IMR-90 (cell line): ENCODE measurements around the gene C13orf46. TPM values are rescaled to one million over a fixed set of nuclear protein-coding genes. Genes with fewer than 3 reads are reported as not detected.

Experiments
- ATAC-seq: fragments of 200-7000 bp; cut with Tn5 transposase; 2 replicates; pipeline ENCODE4 v1.9.1; 2020; ENCODE audit warnings: low read depth, mild to moderate bottlenecking, moderate library complexity
- BruUV-seq: library from RNA; stranded (reverse); fragments of 400-500 nt; replicated peaks from 2 replicates; lab custom pipeline; 2021; lab: Mats Ljungman, UMichigan
- CTCF ChIA-PET: fragments of 300-600 bp; formaldehyde crosslinking; extraction: SDS; loops from one replicate; lab custom pipeline; 2021; ENCODE audit warnings: antibody characterized with exemption; lab: Yijun Ruan, JAX
- POLR2A ChIA-PET: fragments of 300-600 bp; sonication (Branson Sonifier 250); formaldehyde crosslinking; loops from one replicate; lab custom pipeline; 2022; ENCODE audit warnings: antibody characterized with exemption; ENCODE audit not compliant: unreplicated experiment; lab: Charles Lee
- DNase-seq: peaks from one replicate; pipeline ENCODE4 v3.0.0; 2013
- H2AFZ ChIP-seq: replicated peaks from 2 replicates; pipeline ENCODE3; 2013; ENCODE audit warnings: low read length, mild to moderate bottlenecking; ENCODE audit not compliant: poor library complexity
- H2AK5ac ChIP-seq: 2 replicates; pipeline ENCODE4 v1.6.1; 2013; ENCODE audit warnings: low read depth, low read length, inconsistent platforms
- H2AK9ac ChIP-seq: replicated peaks from 2 replicates; pipeline ENCODE3; 2013; ENCODE audit warnings: mild to moderate bottlenecking, low read depth, low read length, moderate library complexity; ENCODE audit not compliant: poor library complexity
- H2BK120ac ChIP-seq: 2 replicates; pipeline ENCODE4 v1.6.1; 2013; ENCODE audit warnings: low read depth, low read length, inconsistent platforms
- H2BK15ac ChIP-seq: 3 replicates; pipeline ENCODE4 v1.6.1; 2013; ENCODE audit warnings: low read depth, low read length, inconsistent platforms
- H2BK20ac ChIP-seq: 2 replicates; pipeline ENCODE4 v1.6.1; 2013; ENCODE audit warnings: low read depth, mild to moderate bottlenecking, inconsistent platforms, low read length, moderate library complexity
- H2BK5ac ChIP-seq: 2 replicates; pipeline ENCODE4 v1.6.1; 2013; ENCODE audit warnings: mild to moderate bottlenecking, low read depth, low read length, inconsistent platforms; ENCODE audit not compliant: poor library complexity, severe bottlenecking
- H3K14ac ChIP-seq: replicated peaks from 2 replicates; pipeline ENCODE4 v1.6.1; 2013; ENCODE audit warnings: low read depth, low read length, inconsistent platforms
- H3K18ac ChIP-seq: 2 replicates; pipeline ENCODE4 v1.6.1; 2013; ENCODE audit warnings: low read depth, low read length, control low read depth
- H3K23ac ChIP-seq: 2 replicates; pipeline ENCODE4 v1.6.1; 2013; ENCODE audit warnings: low read depth, low read length, inconsistent platforms
- H3K27ac ChIP-seq: 2 replicates; pipeline ENCODE4 v1.5.1; 2013; ENCODE audit warnings: mild to moderate bottlenecking, control low read depth, low read length; ENCODE audit not compliant: insufficient read depth
- H3K27me3 ChIP-seq: 2 replicates; pipeline ENCODE4 v1.6.1; 2013; ENCODE audit warnings: low read length; ENCODE audit not compliant: control insufficient read depth, insufficient read depth
- H3K36me3 ChIP-seq: 2 replicates; pipeline ENCODE4 v1.6.1; 2013; ENCODE audit warnings: low read length, mixed read lengths; ENCODE audit not compliant: control insufficient read depth, insufficient read depth
- H3K4ac ChIP-seq: 2 replicates; pipeline ENCODE4 v1.6.1; 2013; ENCODE audit warnings: low read depth, low read length, inconsistent platforms
- H3K4me1 ChIP-seq: 2 replicates; pipeline ENCODE4 v1.6.1; 2013; ENCODE audit warnings: low read length, mixed read lengths; ENCODE audit not compliant: control insufficient read depth, insufficient read depth
- H3K4me2 ChIP-seq: 2 replicates; pipeline ENCODE4 v1.6.1; 2013; ENCODE audit warnings: low read depth, mild to moderate bottlenecking, control low read depth, low read length, moderate library complexity
- H3K4me3 ChIP-seq: 2 replicates; pipeline ENCODE4 v1.5.1; 2013; ENCODE audit warnings: low read depth, mild to moderate bottlenecking, control low read depth, low read length, moderate library complexity; ENCODE audit not compliant: insufficient read depth
- H3K56ac ChIP-seq: 2 replicates; pipeline ENCODE4 v1.6.1; 2013; ENCODE audit warnings: low read length, inconsistent platforms; ENCODE audit not compliant: insufficient read depth; ENCODE audit errors: extremely low read depth
- H3K79me1 ChIP-seq, 2 experiments: 2 replicates each; pipeline ENCODE4 v1.6.1; 2013; ENCODE audit warnings: low read length in 2 of 2, inconsistent platforms in 1 of 2, low read depth in 1 of 2
- H3K9ac ChIP-seq: 2 replicates; pipeline ENCODE4 v1.6.1; 2013; ENCODE audit warnings: low read depth, low read length, control low read depth
- H3K9me1 ChIP-seq: 2 replicates; pipeline ENCODE4 v1.6.1; 2013; ENCODE audit warnings: low read length, inconsistent platforms; ENCODE audit not compliant: insufficient read depth
- H3K9me3 ChIP-seq: 2 replicates; pipeline ENCODE4 v1.6.1; 2013; ENCODE audit warnings: low read length; ENCODE audit not compliant: control insufficient read depth, insufficient read depth
- H4K20me1 ChIP-seq: 2 replicates; pipeline ENCODE4 v1.6.1; 2013; ENCODE audit warnings: low read length, inconsistent platforms; ENCODE audit not compliant: insufficient read depth
- H4K5ac ChIP-seq: 2 replicates; pipeline ENCODE4 v1.6.1; 2013; ENCODE audit warnings: mild to moderate bottlenecking, low read depth, low read length, control low read depth
- H4K8ac ChIP-seq, 2 experiments: 2 replicates each; pipeline ENCODE4 v1.6.1; 2013; ENCODE audit warnings: low read depth in 2 of 2, low read length in 2 of 2, control low read depth in 1 of 2, inconsistent platforms in 1 of 2
- H4K91ac ChIP-seq: 2 replicates; pipeline ENCODE4 v1.6.1; 2013; ENCODE audit warnings: low read depth, low read length, inconsistent platforms; ENCODE audit not compliant: insufficient read depth
- CEBPB ChIP-seq: IDR thresholded peaks from 2 replicates; pipeline ENCODE4 v1.6.1; 2012; ENCODE audit warnings: low read depth, low read length, improper control_type of control experiment
- FOS ChIP-seq: fragments of 150-350 bp; IDR thresholded peaks from 2 replicates; pipeline ENCODE4 v1.6.1; 2016; ENCODE audit warnings: low read depth, low read length
- MAZ ChIP-seq: IDR thresholded peaks from 2 replicates; pipeline ENCODE4 v1.6.1; 2012; ENCODE audit warnings: low read depth, mild to moderate bottlenecking, low read length, improper control_type of control experiment, moderate library complexity, borderline replicate concordance
- MXI1 ChIP-seq: IDR thresholded peaks from 2 replicates; pipeline ENCODE4 v1.6.1; 2012; ENCODE audit warnings: low read depth, mild to moderate bottlenecking, low read length, moderate library complexity, borderline replicate concordance
- NFE2L2 ChIP-seq: fragments of 150-350 bp; IDR thresholded peaks from 2 replicates; pipeline ENCODE4 v1.6.1; 2016; ENCODE audit warnings: low read depth, mild to moderate bottlenecking, low read length
- POLR2A ChIP-seq: IDR thresholded peaks from 2 replicates; pipeline ENCODE4 v1.6.1; 2012; ENCODE audit warnings: mild to moderate bottlenecking, low read depth, low read length
- RAD21 ChIP-seq: IDR thresholded peaks from 2 replicates; pipeline ENCODE4 v1.6.1; 2012; ENCODE audit warnings: low read length, improper control_type of control experiment
- RCOR1 ChIP-seq: IDR thresholded peaks from 2 replicates; pipeline ENCODE4 v1.6.1; 2012; ENCODE audit warnings: mild to moderate bottlenecking, low read length, improper control_type of control experiment; ENCODE audit not compliant: insufficient replicate concordance
- SMC3 ChIP-seq: fragments of 150-350 bp; IDR thresholded peaks from 2 replicates; pipeline ENCODE4 v1.6.1; 2016; ENCODE audit warnings: low read depth, mild to moderate bottlenecking, antibody characterized with exemption, low read length, moderate library complexity
- whole genome bisulfite sequencing, 2 experiments: methylation state at CpG; one replicate each; pipeline versions ENCODE4 v1.1.5 to v1.1.7; 2013; ENCODE audit warnings: missing lambda C conversion rate in 2 of 2; ENCODE audit not compliant: insufficient read length in 1 of 2; ENCODE audit errors: extremely low coverage in 2 of 2; 5-methylcytosine and 5-hydroxymethylcytosine counted together
- dilution Hi-C: fragments of 300-500 bp; cut with HindIII; formaldehyde crosslinking; loops from one replicate; pipeline ENCODE4 v1.14.3; 2018; ENCODE audit warnings: low sequenced_read_pairs; ENCODE audit not compliant: unreplicated experiment
- in situ Hi-C: fragments of 300-500 bp; cut with MboI; formaldehyde crosslinking; loops from 3 replicates; pipeline ENCODE4 v1.14.3; 2019; ENCODE audit warnings: low sequenced_read_pairs, inconsistent platforms, mixed read lengths
- intact Hi-C: fragments of 100-400 bp; cut with micrococcal nuclease; formaldehyde crosslinking; loops from 2 replicates; pipeline ENCODE4 v1.10.0; 2022
- polyA plus RNA-seq, 3 experiments: library from polyadenylated mRNA; depleted of rRNA; stranded (reverse); fragments of >200 nt; gene quantifications; 2 replicates each; pipeline ENCODE4 v1.2.3, GENCODE V29; 2012; ENCODE audit warnings: low replicate concordance in 1 of 3
- total RNA-seq: library from RNA; depleted of rRNA; stranded (reverse); fragments of >200 nt; gene quantifications from 2 replicates; pipeline ENCODE4 v1.2.3, GENCODE V29; 2012
- TF ChIP-seq, protein P1 (sequence below): fragments of 150-350 bp; IDR thresholded peaks from 2 replicates; pipeline ENCODE4 v1.6.1; 2016; ENCODE audit warnings: low read depth, mild to moderate bottlenecking, low read length, moderate library complexity, borderline replicate concordance
- TF ChIP-seq, protein P2 (sequence below): fragments of 150-350 bp; IDR thresholded peaks from 2 replicates; pipeline ENCODE4 v1.6.1; 2017; ENCODE audit warnings: mild to moderate bottlenecking, antibody characterized with exemption, low read length, low read depth
- TF ChIP-seq, protein P3 (sequence below): conservative IDR thresholded peaks from 2 replicates; pipeline ENCODE4 v1.5.1; 2012; ENCODE audit warnings: mild to moderate bottlenecking, low read depth, low read length, improper control_type of control experiment

Gene C13orf46
- total and polyA plus RNA-seq, 2 of the 4 experiments (the other 2 are of a cell fraction) = under 0.01 to 2.1 TPM

DNA sequence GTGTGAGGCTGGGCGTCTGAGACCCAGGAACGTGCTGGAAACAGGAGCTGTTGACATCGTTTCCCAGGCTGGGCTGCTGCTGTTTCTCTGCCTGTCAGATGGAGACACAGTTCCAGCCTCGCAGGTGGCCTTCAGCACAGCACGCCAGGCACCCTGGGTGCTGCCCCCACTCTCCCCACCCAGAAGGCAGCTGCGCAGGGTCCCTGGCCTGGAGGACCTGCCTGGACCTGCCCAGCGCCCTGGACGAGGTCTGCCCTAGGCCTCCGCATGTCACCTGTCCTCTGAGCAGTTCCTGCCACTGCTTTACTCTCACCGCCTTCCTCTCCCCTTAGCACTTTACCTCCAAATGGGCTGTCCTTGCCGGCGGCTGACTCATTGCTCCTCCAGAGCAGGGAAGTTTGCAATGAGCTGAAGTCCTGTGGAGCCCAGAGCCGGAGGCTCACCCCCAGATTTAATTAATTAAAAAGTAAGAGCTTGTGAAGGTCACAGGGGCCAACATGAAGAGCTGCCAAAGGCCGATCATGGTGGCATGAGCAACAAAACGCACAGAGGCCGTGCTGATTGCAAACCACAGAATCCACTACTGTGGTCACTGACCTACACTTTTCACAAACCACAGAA lies 32.2 kb downstream of the C13orf46 start:
- in situ Hi-C loops (no loop called here), dilution Hi-C loops (no loop called here), intact Hi-C loops (no loop called here)
- H3K79me1 ChIP-seq = peaks cover 0 to 26% of the 10 kb centered on the region in 2 experiments; a peak in 2 of 4 replicates
- 87% methylated on average over 8 of the region's 16 CpGs; no CpG with 5 or more reads in 1 of the 2 experiments for WGBS, 2 experiments
- peaks cover 7% of the 10 kb centered on the region; the same call in 1 of the 2 replicates for H3K4me1 ChIP-seq
- no peak for TF ChIP-seq MXI1
- no peak for TF ChIP-seq RCOR1
- TF ChIP-seq MAZ = no peak
- no peak for TF ChIP-seq CEBPB
- TF ChIP-seq, protein P1, sequence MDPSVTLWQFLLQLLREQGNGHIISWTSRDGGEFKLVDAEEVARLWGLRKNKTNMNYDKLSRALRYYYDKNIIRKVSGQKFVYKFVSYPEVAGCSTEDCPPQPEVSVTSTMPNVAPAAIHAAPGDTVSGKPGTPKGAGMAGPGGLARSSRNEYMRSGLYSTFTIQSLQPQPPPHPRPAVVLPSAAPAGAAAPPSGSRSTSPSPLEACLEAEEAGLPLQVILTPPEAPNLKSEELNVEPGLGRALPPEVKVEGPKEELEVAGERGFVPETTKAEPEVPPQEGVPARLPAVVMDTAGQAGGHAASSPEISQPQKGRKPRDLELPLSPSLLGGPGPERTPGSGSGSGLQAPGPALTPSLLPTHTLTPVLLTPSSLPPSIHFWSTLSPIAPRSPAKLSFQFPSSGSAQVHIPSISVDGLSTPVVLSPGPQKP = no peak
- TF ChIP-seq RAD21 = no peak
- TF ChIP-seq FOS = no peak
- no peak for TF ChIP-seq SMC3
- TF ChIP-seq POLR2A = no peak
- no peak for TF ChIP-seq NFE2L2
- TF ChIP-seq, protein P2, sequence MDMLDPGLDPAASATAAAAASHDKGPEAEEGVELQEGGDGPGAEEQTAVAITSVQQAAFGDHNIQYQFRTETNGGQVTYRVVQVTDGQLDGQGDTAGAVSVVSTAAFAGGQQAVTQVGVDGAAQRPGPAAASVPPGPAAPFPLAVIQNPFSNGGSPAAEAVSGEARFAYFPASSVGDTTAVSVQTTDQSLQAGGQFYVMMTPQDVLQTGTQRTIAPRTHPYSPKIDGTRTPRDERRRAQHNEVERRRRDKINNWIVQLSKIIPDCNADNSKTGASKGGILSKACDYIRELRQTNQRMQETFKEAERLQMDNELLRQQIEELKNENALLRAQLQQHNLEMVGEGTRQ = no peak
- TF ChIP-seq, protein P3, sequence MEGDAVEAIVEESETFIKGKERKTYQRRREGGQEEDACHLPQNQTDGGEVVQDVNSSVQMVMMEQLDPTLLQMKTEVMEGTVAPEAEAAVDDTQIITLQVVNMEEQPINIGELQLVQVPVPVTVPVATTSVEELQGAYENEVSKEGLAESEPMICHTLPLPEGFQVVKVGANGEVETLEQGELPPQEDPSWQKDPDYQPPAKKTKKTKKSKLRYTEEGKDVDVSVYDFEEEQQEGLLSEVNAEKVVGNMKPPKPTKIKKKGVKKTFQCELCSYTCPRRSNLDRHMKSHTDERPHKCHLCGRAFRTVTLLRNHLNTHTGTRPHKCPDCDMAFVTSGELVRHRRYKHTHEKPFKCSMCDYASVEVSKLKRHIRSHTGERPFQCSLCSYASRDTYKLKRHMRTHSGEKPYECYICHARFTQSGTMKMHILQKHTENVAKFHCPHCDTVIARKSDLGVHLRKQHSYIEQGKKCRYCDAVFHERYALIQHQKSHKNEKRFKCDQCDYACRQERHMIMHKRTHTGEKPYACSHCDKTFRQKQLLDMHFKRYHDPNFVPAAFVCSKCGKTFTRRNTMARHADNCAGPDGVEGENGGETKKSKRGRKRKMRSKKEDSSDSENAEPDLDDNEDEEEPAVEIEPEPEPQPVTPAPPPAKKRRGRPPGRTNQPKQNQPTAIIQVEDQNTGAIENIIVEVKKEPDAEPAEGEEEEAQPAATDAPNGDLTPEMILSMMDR = no peak
- H4K91ac ChIP-seq = no peak overlapping the region
- H3K9me3 ChIP-seq = no peaks in the 10 kb centered on the region
- BruUV-seq = no TSS peak
- no peaks in the 10 kb centered on the region for H3K27me3 ChIP-seq
- H4K20me1 ChIP-seq = no peaks in the 10 kb centered on the region; the same call in 1 of the 2 replicates
- H2AK5ac ChIP-seq = peak overlapping the region; percentile 39
- H3K23ac ChIP-seq = no peak overlapping the region
- peak overlapping the region in 1 of 2 experiments; percentile 8; a peak in 1 of 4 replicates for H4K8ac ChIP-seq
- H3K27ac ChIP-seq = no peak overlapping the region
- H4K5ac ChIP-seq = no peak overlapping the region
- ATAC-seq = no peak
- no peak overlapping the region for H2BK20ac ChIP-seq
- ChIA-PET CTCF (no interaction called here), POLR2A (no interaction called here)
- no peaks in the 10 kb centered on the region; the same call in 1 of the 2 replicates for H3K36me3 ChIP-seq
- H3K56ac ChIP-seq = no peak overlapping the region
- no peak for DNase-seq
- H2AFZ ChIP-seq = no peak overlapping the region
- H2BK5ac ChIP-seq = no peak overlapping the region
- H3K14ac ChIP-seq = no peak overlapping the region
- no peak overlapping the region for H2AK9ac ChIP-seq
- H3K4ac ChIP-seq = peak overlapping the region; percentile 27; the same call in 1 of the 2 replicates
- no peak overlapping the region for H3K18ac ChIP-seq
- H2BK120ac ChIP-seq = no peak overlapping the region
- H3K9ac ChIP-seq = no peak overlapping the region
- H2BK15ac ChIP-seq = no peak overlapping the region; the same call in 2 of the 3 replicates
- H3K9me1 ChIP-seq = no peaks in the 10 kb centered on the region; the same call in 1 of the 2 replicates
- H3K4me3 ChIP-seq = no peak overlapping the region
- H3K4me2 ChIP-seq = no peak overlapping the region
